ENCODE results near the gene LRRC39. TPM values are rescaled to one million over a fixed set of nuclear protein-coding genes. Genes with fewer than 3 reads are reported as not detected.

LRRC39 gene
- 1 to 10 TPM; 1.3 to 2.5 (median 1.9) TPM for total RNA-seq

DNA sequence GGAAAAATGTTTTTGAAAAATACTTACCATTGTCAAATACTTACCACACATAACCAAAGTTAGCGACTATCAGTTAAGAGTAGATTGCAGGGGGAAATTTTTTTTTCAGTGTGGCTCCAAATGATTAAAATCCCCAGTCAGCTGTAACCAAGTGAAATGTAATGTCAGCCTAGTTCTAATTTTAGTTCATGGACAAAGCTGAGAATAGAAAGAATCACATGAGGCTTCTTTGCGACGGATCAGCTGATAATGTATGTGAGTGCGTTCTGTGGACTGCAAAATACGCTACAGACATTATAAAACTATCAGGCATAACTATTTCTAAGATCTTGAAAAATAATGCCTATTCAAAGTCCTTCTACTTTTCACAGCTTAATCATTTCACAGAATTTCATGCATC lies at the start of gene LRRC39:
TSS of gene LRRC39 (minus strand) at position 166 of the 400 bp plus-strand sequence. CDS start 9,740 bp downstream, outside the sequence.
- intact Hi-C loops (cut with DNase I; ENCODE audit: low total_unique reads): no loop called here
- H3K4me3 ChIP-seq: no peak within 1 kb of the TSS
- no peak within 1 kb of the TSS for H3K27ac ChIP-seq
- TF ChIP-seq POLR2A (IDR thresholded peaks at IDR 0.05) (no peak), POLR2AphosphoS5 (IDR thresholded peaks at IDR 0.05) (no peak), CTCF (IDR thresholded peaks at IDR 0.05) (no peak)
- no peaks in the 10 kb centered on the region for H3K36me3 ChIP-seq
- H3K4me1 ChIP-seq: no peaks in the 10 kb centered on the region
- DNase-seq (ENCODE audit: low spot score in 2 of 2): no peak
- H3K9me3 ChIP-seq: no peaks in the 10 kb centered on the region
- no peaks in the 10 kb centered on the region for H3K27me3 ChIP-seq

GRCh38 chr1:100222428-100222827 lies 44.4 kb upstream of the LRRC39 start:
- H3K4me1 ChIP-seq: no peaks in the 10 kb centered on the region
- H3K27ac ChIP-seq: no peak overlapping the region
- H3K4me3 ChIP-seq: no peak overlapping the region
- no peaks in the 10 kb centered on the region for H3K27me3 ChIP-seq
- no peaks in the 10 kb centered on the region for H3K9me3 ChIP-seq
- no peak for DNase-seq (ENCODE audit: low spot score in 2 of 2)
- H3K36me3 ChIP-seq: peaks cover 6% of the 10 kb centered on the region
- no peak for TF ChIP-seq CTCF (IDR thresholded peaks at IDR 0.05)
- no peak for TF ChIP-seq POLR2AphosphoS5 (IDR thresholded peaks at IDR 0.05)
- no peak for TF ChIP-seq POLR2A (IDR thresholded peaks at IDR 0.05)
- intact Hi-C loops (cut with DNase I; ENCODE audit: low total_unique reads): no loop called here

DNA sequence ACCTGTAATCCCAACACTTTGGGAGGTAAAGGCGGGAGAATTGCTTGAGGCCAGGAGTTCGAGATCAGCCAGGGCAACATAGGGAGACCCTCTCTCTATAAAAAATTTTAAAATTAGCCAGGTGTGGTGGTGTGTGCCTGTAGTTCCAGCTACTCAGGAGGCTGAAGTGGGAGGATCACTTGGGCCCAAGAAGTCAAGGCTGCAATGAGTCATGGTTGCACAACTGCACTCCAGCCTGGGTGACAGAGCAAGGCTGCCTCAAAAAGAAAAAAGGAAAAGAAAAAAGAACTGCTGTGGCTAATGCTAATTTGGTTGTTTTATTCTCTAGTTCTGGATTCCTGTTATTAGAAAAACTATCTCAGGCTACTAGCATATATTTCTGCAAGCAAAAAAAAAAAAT lies 41.8 kb upstream of the LRRC39 start:
- TF ChIP-seq POLR2AphosphoS5 (IDR thresholded peaks at IDR 0.05) (no peak), CTCF (IDR thresholded peaks at IDR 0.05) (no peak), POLR2A (IDR thresholded peaks at IDR 0.05) (no peak)
- no peaks in the 10 kb centered on the region for H3K27me3 ChIP-seq
- intact Hi-C loops (cut with DNase I; ENCODE audit: low total_unique reads): no loop called here
- no peak for DNase-seq (ENCODE audit: low spot score in 2 of 2)
- H3K4me3 ChIP-seq: no peak overlapping the region
- H3K4me1 ChIP-seq: no peaks in the 10 kb centered on the region
- no peaks in the 10 kb centered on the region for H3K36me3 ChIP-seq
- no peak overlapping the region for H3K27ac ChIP-seq
- no peaks in the 10 kb centered on the region for H3K9me3 ChIP-seq

DNA sequence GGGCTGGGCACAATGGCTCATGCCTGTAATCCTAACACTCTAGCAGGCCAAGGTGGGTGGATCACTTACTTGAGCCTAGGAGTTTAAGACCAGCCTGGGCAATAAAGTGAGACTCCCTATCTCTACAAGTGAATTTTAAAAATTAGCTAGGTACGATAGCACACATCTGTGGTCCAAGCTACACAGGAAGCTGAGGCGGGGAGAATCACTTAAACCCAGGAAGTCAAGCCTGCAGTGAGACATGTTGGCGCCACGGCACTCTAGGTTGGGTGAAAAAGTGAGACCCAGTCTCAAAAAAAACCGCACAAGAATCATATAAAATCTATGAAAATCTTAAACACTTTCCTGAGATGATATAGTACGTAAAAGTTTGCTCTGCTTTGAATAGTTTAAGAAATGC lies 41.4 kb upstream of the LRRC39 start:
- Histone ChIP-seq H3K4me1 (no peaks in the 10 kb centered on the region), H3K36me3 (no peaks in the 10 kb centered on the region), H3K27me3 (no peaks in the 10 kb centered on the region), H3K27ac (no peak overlapping the region), H3K4me3 (no peak overlapping the region), H3K9me3 (no peaks in the 10 kb centered on the region)
- no peak for DNase-seq (ENCODE audit: low spot score in 2 of 2)
- TF ChIP-seq CTCF (IDR thresholded peaks at IDR 0.05) (no peak), POLR2A (IDR thresholded peaks at IDR 0.05) (no peak), POLR2AphosphoS5 (IDR thresholded peaks at IDR 0.05) (no peak)
- intact Hi-C loops (cut with DNase I; ENCODE audit: low total_unique reads): no loop called here

DNA sequence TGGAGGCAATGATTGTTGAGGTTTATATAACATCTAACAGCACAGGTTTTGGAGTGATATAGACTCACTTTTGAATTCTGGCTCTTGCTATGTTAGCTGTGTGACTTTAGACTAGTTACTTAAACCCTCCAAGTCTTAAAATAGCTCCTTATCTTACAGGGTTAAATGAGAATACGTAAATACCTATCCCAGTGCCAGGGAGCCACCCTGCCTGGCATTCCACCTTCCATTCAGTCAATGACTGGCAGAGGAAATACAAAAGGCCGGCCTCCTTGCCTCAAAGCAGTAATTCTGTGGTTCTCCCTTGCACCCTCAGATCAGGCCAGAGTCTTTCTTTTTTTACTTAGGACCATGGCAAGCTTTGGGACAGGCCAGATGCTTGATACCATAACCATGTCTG lies 39.8 kb upstream of the LRRC39 start:
- H3K36me3 ChIP-seq: no peaks in the 10 kb centered on the region
- no peak for DNase-seq (ENCODE audit: low spot score in 2 of 2)
- TF ChIP-seq POLR2A (IDR thresholded peaks at IDR 0.05) (no peak), POLR2AphosphoS5 (IDR thresholded peaks at IDR 0.05) (no peak), CTCF (IDR thresholded peaks at IDR 0.05) (no peak)
- intact Hi-C loops (cut with DNase I; ENCODE audit: low total_unique reads): no loop called here
- no peak overlapping the region for H3K4me3 ChIP-seq
- no peaks in the 10 kb centered on the region for H3K27me3 ChIP-seq
- H3K4me1 ChIP-seq: no peaks in the 10 kb centered on the region
- H3K9me3 ChIP-seq: no peaks in the 10 kb centered on the region
- no peak overlapping the region for H3K27ac ChIP-seq

All from breast epithelium (tissue), 4 donors.